Spinal cord (tissue), 10 donors: ENCODE measurements around the gene PIEZO2. TPM values are rescaled to one million over a fixed set of nuclear protein-coding genes. Genes with fewer than 3 reads are reported as not detected.

Source experiments
- DNase-seq, 6 donors: peaks; one replicate each; pipeline versions ENCODE4 v3.0.0 to v3.0.0-alpha.2; 2013 to 2015; ENCODE audit warnings: low spot score in 6 of 6, low read depth in 4 of 6
- H3K27ac ChIP-seq: one replicate; pipeline ENCODE4 v1.5.1; 2013; ENCODE audit warnings: low read depth, low read length, control low read depth
- H3K27me3 ChIP-seq: one replicate; pipeline ENCODE4 v1.6.1; 2013; ENCODE audit warnings: low read length; ENCODE audit not compliant: control insufficient read depth, insufficient read depth
- H3K36me3 ChIP-seq: one replicate; pipeline ENCODE4 v1.6.1; 2013; ENCODE audit warnings: low read length; ENCODE audit not compliant: control insufficient read depth, insufficient read depth
- H3K4me1 ChIP-seq: one replicate; pipeline ENCODE4 v1.6.1; 2013; ENCODE audit warnings: low read length; ENCODE audit not compliant: control insufficient read depth, insufficient read depth
- H3K4me3 ChIP-seq: one replicate; pipeline ENCODE4 v1.5.1; 2013; ENCODE audit warnings: low read depth, low read length, control low read depth
- H3K9me3 ChIP-seq: one replicate; pipeline ENCODE4 v1.6.1; 2013; ENCODE audit warnings: low read length; ENCODE audit not compliant: control insufficient read depth, insufficient read depth
- WGBS: methylation state at CpG from one replicate; pipeline ENCODE4 v1.1.5; 2013; ENCODE audit warnings: missing lambda C conversion rate; ENCODE audit not compliant: insufficient coverage; 5-methylcytosine and 5-hydroxymethylcytosine counted together
- polyA plus RNA-seq, 2 donors: library from polyadenylated mRNA; unstranded; fragments of 120-200 nt; gene quantifications; one replicate each; pipeline ENCODE4 v1.2.1, GENCODE V29; 2013; ENCODE audit not compliant: insufficient read length in 2 of 2
- total RNA-seq, 2 donors: library from RNA; depleted of rRNA in 1 of 2; stranded (reverse); fragments of 120-200 nt in 1 of 2; fragments of >200 nt in 1 of 2; gene quantifications; one replicate each; pipeline versions ENCODE4 v1.2.3 to v1.2.4, GENCODE V29; 2013 to 2014
- donor health status: healthy.

The PIEZO2 gene
- total and polyA plus RNA-seq, 4 donors: 14.0 to 110 (median 22.4) TPM

- H3K4me3 ChIP-seq: no peak overlapping the region
- H3K27ac ChIP-seq: no peak overlapping the region
- WGBS: no CpG with 5 or more reads among the region's 4 CpGs
- H3K27me3 ChIP-seq: no peaks in the 10 kb centered on the region
- DNase-seq: no peak
- no peaks in the 10 kb centered on the region for H3K9me3 ChIP-seq
- no peaks in the 10 kb centered on the region for H3K36me3 ChIP-seq
- no peaks in the 10 kb centered on the region for H3K4me1 ChIP-seq
Observed at GRCh38 chr18:10793730-10794370, 355.5 kb downstream of the PIEZO2 start.

GRCh38 chr18:10792181-10792580 is 357.2 kb downstream of the PIEZO2 start:
- Histone ChIP-seq H3K4me3 (no peak overlapping the region), H3K36me3 (no peaks in the 10 kb centered on the region), H3K27ac (no peak overlapping the region), H3K9me3 (no peaks in the 10 kb centered on the region), H3K27me3 (no peaks in the 10 kb centered on the region), H3K4me1 (no peaks in the 10 kb centered on the region)
- DNase-seq: no peak
- 83% methylated on average over 1 of the region's 4 CpGs for WGBS

- no peaks in the 10 kb centered on the region for H3K27me3 ChIP-seq
- H3K27ac ChIP-seq: no peak overlapping the region
- 94% methylated on average over 3 of the region's 7 CpGs for WGBS
- no peak overlapping the region for H3K4me3 ChIP-seq
- H3K4me1 ChIP-seq: no peaks in the 10 kb centered on the region
- H3K36me3 ChIP-seq: no peaks in the 10 kb centered on the region
- no peak for DNase-seq
- H3K9me3 ChIP-seq: no peaks in the 10 kb centered on the region
Observed at GRCh38 chr18:10791169-10791831, 358.1 kb downstream of the PIEZO2 start.

- Histone ChIP-seq H3K27me3 (no peaks in the 10 kb centered on the region), H3K4me3 (no peak overlapping the region), H3K36me3 (no peaks in the 10 kb centered on the region), H3K4me1 (no peaks in the 10 kb centered on the region), H3K27ac (no peak overlapping the region), H3K9me3 (no peaks in the 10 kb centered on the region)
- no peak for DNase-seq
- WGBS: 83% methylated on average over 1 of the region's 2 CpGs
Observed at GRCh38 chr18:10789180-10789579, 360.2 kb downstream of the PIEZO2 start.

- Histone ChIP-seq H3K36me3 (no peaks in the 10 kb centered on the region), H3K9me3 (no peaks in the 10 kb centered on the region), H3K27ac (no peak overlapping the region), H3K27me3 (no peaks in the 10 kb centered on the region), H3K4me1 (no peaks in the 10 kb centered on the region), H3K4me3 (no peak overlapping the region)
- DNase-seq: peak in 2 of 6 donors; percentile 21 to 62
- no CpG with 5 or more reads among the region's 5 CpGs for WGBS
Observed at GRCh38 chr18:10787293-10787901, 362.0 kb downstream of the PIEZO2 start.

- Histone ChIP-seq H3K9me3 (no peaks in the 10 kb centered on the region), H3K27ac (no peak overlapping the region), H3K36me3 (no peaks in the 10 kb centered on the region), H3K4me1 (no peaks in the 10 kb centered on the region), H3K27me3 (no peaks in the 10 kb centered on the region), H3K4me3 (no peak overlapping the region)
- WGBS: 62% methylated on average over 3 of the region's 3 CpGs
- DNase-seq: no peak
Observed at GRCh38 chr18:10785798-10786197, 363.6 kb downstream of the PIEZO2 start.

GRCh38 chr18:10784596-10785202 is 364.7 kb downstream of the PIEZO2 start:
- H3K27me3 ChIP-seq: no peaks in the 10 kb centered on the region
- H3K4me3 ChIP-seq: no peak overlapping the region
- no peaks in the 10 kb centered on the region for H3K9me3 ChIP-seq
- no peak overlapping the region for H3K27ac ChIP-seq
- DNase-seq: no peak
- WGBS: 90% methylated on average over 5 of the region's 7 CpGs
- no peaks in the 10 kb centered on the region for H3K4me1 ChIP-seq
- H3K36me3 ChIP-seq: no peaks in the 10 kb centered on the region

GRCh38 chr18:10783941-10784340 is 365.4 kb downstream of the PIEZO2 start:
- WGBS: 100% methylated on average over 1 of the region's 5 CpGs
- H3K4me3 ChIP-seq: no peak overlapping the region
- no peaks in the 10 kb centered on the region for H3K36me3 ChIP-seq
- H3K9me3 ChIP-seq: no peaks in the 10 kb centered on the region
- no peak overlapping the region for H3K27ac ChIP-seq
- no peaks in the 10 kb centered on the region for H3K27me3 ChIP-seq
- no peaks in the 10 kb centered on the region for H3K4me1 ChIP-seq
- no peak for DNase-seq

- no peak overlapping the region for H3K27ac ChIP-seq
- 58% methylated on average over 2 of the region's 6 CpGs for WGBS
- H3K4me1 ChIP-seq: no peaks in the 10 kb centered on the region
- DNase-seq: peak in 1 of 6 donors; percentile 17
- no peak overlapping the region for H3K4me3 ChIP-seq
- H3K27me3 ChIP-seq: no peaks in the 10 kb centered on the region
- H3K36me3 ChIP-seq: no peaks in the 10 kb centered on the region
- no peaks in the 10 kb centered on the region for H3K9me3 ChIP-seq
Observed at GRCh38 chr18:10776493-10776892, 372.9 kb downstream of the PIEZO2 start.
